Hepatocyte (in vitro differentiated cells): ENCODE results near the gene GNG10.

ENCODE experiments used
- EZH2phosphoT487 ChIP-seq: fragments of 200-600 bp; sonication (generic); IDR thresholded peaks from one replicate; pipeline ENCODE4 v1.6.1; 2018; ENCODE audit warnings: antibody characterized with exemption, mild to moderate bottlenecking, low read depth, moderate library complexity; ENCODE audit not compliant: unreplicated experiment, severe bottlenecking
- TF ChIP-seq, protein P1 (sequence below): fragments of 200-600 bp; sonication (generic); IDR thresholded peaks from 2 replicates; pipeline ENCODE4 v1.5.1; 2016; ENCODE audit warnings: antibody characterized with exemption, mild to moderate bottlenecking; ENCODE audit not compliant: poor library complexity

DNA sequence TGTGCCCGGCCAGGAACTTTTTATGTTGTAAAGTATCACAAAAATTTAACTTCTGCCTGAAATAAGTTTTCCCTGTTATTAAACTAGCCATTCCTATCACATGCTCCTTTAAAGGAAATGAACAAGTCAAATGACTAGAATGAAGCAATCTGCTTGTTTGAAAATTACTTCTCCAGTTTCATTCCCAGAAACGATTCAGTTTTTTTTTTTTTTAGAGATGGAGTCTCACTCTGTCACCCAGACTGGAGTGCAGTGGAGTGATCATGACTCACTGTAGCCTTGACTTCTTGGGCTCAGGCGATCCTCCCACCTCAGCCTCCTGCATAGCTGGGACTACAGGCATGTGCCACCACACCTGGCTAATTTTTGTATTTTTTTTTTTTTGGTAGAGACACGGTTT is 13.3 kb upstream of the GNG10 start:
- TF ChIP-seq, protein P1, sequence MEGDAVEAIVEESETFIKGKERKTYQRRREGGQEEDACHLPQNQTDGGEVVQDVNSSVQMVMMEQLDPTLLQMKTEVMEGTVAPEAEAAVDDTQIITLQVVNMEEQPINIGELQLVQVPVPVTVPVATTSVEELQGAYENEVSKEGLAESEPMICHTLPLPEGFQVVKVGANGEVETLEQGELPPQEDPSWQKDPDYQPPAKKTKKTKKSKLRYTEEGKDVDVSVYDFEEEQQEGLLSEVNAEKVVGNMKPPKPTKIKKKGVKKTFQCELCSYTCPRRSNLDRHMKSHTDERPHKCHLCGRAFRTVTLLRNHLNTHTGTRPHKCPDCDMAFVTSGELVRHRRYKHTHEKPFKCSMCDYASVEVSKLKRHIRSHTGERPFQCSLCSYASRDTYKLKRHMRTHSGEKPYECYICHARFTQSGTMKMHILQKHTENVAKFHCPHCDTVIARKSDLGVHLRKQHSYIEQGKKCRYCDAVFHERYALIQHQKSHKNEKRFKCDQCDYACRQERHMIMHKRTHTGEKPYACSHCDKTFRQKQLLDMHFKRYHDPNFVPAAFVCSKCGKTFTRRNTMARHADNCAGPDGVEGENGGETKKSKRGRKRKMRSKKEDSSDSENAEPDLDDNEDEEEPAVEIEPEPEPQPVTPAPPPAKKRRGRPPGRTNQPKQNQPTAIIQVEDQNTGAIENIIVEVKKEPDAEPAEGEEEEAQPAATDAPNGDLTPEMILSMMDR: no peak
- no peak for TF ChIP-seq EZH2phosphoT487
